IgD-negative memory B cell (primary cell): ENCODE results near the gene PEX7. TPM values are rescaled to one million over a fixed set of nuclear protein-coding genes. Genes with fewer than 3 reads are reported as not detected.
"Not testable (repeated sequence)": the region's sequence is repeated elsewhere in the genome, so short reads cannot be mapped to it uniquely, and the experiment has no call there.

ENCODE experiments used
- H3K27ac Mint-ChIP-seq, 3 donors: one replicate each; pipeline ENCODE4 v1.8.0; 2020 to 2022; ENCODE audit warnings: mild to moderate bottlenecking in 3 of 3, mixed read lengths in 3 of 3, moderate library complexity in 1 of 3
- H3K27me3 Mint-ChIP-seq: one replicate; pipeline ENCODE4 v1.8.0; 2021; ENCODE audit warnings: mixed read lengths
- H3K36me3 Mint-ChIP-seq: one replicate; pipeline ENCODE4 v1.8.0; 2020; ENCODE audit warnings: mild to moderate bottlenecking, mixed read lengths
- H3K4me1 Mint-ChIP-seq, 3 donors: one replicate each; pipeline ENCODE4 v1.8.0; 2020 to 2022; ENCODE audit warnings: mixed read lengths in 3 of 3, mild to moderate bottlenecking in 1 of 3
- H3K4me3 Mint-ChIP-seq, 4 donors: one replicate each; pipeline ENCODE4 v1.8.0; 2020 to 2022; ENCODE audit warnings: mild to moderate bottlenecking in 4 of 4, mixed read lengths in 4 of 4, moderate library complexity in 3 of 4
- H3K9me3 Mint-ChIP-seq, 3 donors: one replicate each; pipeline ENCODE4 v1.8.0; 2020 to 2021; ENCODE audit warnings: mixed read lengths in 3 of 3, mild to moderate bottlenecking in 1 of 3
- polyA plus RNA-seq: library from polyadenylated mRNA; unstranded; fragments of 300-500 nt; fragmentation: Illumina TruSeq; gene quantifications from one replicate; pipeline ENCODE4 v1.2.3, GENCODE V29; 2021

PEX7 gene
- polyA plus RNA-seq, 1 donor from 2014 or later, result 5.6 TPM

DNA sequence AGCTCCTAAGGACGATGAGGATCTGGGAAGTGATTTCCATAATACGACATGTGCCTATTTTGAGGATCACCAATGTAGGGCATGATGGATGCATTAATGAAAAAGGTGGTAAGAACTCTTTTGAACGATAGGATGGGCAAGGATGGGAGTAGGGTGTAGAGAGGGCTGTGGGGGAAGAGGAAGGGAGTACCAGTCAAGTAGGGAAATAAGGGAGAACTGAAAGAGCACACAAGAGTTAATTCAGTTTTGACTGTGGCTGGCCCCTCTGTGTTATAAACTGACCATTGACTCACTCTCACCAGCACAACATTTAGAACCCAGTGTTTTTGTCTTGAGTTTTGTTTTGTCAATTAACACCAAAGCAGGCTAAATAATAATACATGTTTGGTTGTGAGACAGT is 132.7 kb downstream of the PEX7 start:
- no peak overlapping the region for H3K4me3 Mint-ChIP-seq
- H3K36me3 Mint-ChIP-seq, result peaks cover 2% of the 10 kb centered on the region
- peaks cover 4 to 6% (median 5%) of the 10 kb centered on the region in 3 donors for H3K4me1 Mint-ChIP-seq
- no peak overlapping the region for H3K27ac Mint-ChIP-seq
- peaks cover 2% of the 10 kb centered on the region for H3K27me3 Mint-ChIP-seq
- no peaks in the 10 kb centered on the region for H3K9me3 Mint-ChIP-seq

- Mint-ChIP-seq H3K4me3 (no peak overlapping the region), H3K27me3 (peaks cover 4% of the 10 kb centered on the region), H3K9me3 (no peaks in the 10 kb centered on the region), H3K36me3 (peaks cover 2% of the 10 kb centered on the region), H3K4me1 (peaks cover 4 to 6% (median 5%) of the 10 kb centered on the region in 3 donors), H3K27ac (no peak overlapping the region)
Measured at GRCh38 chr6:136956590-136957544, 134.5 kb downstream of the PEX7 start.

GRCh38 chr6:136958168-136958567 is 135.8 kb downstream of the PEX7 start:
- H3K9me3 Mint-ChIP-seq, result no peaks in the 10 kb centered on the region
- H3K36me3 Mint-ChIP-seq, result peaks cover 2% of the 10 kb centered on the region
- H3K27ac Mint-ChIP-seq, result no peak overlapping the region
- no peak overlapping the region for H3K4me3 Mint-ChIP-seq
- peaks cover 4 to 6% (median 5%) of the 10 kb centered on the region in 3 donors for H3K4me1 Mint-ChIP-seq
- H3K27me3 Mint-ChIP-seq, result peaks cover 4% of the 10 kb centered on the region

- H3K36me3 Mint-ChIP-seq, result peaks cover 2% of the 10 kb centered on the region
- no peaks in the 10 kb centered on the region for H3K9me3 Mint-ChIP-seq
- H3K27me3 Mint-ChIP-seq, result peaks cover 4% of the 10 kb centered on the region
- no peak overlapping the region for H3K4me3 Mint-ChIP-seq
- H3K27ac Mint-ChIP-seq, result no peak overlapping the region
- peaks cover 4 to 6% (median 5%) of the 10 kb centered on the region in 3 donors for H3K4me1 Mint-ChIP-seq
Measured at GRCh38 chr6:136959471-136959891, 137.1 kb downstream of the PEX7 start.

DNA sequence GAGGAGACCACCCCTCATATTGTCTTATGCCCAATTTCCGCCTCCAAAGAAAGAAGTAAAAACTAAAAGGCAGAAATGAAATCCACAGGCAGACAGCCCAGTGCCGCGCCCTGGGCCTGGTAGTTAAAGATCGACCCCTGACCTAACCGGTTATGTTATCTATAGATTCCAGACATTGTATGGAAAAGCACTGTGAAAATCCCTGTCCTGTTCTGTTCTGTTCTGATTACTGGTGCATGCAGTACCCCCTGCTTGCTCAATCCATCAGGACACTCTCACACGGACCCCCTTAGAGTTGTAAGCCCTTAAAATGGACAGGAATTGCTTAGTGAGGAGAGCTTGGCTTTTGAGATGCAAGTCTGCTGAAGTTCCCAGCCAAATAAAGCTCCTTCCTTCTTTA is 137.5 kb downstream of the PEX7 start:
- H3K9me3 Mint-ChIP-seq, H3K4me3 Mint-ChIP-seq, H3K36me3 Mint-ChIP-seq, H3K27me3 Mint-ChIP-seq, H3K27ac Mint-ChIP-seq, H3K4me1 Mint-ChIP-seq: not testable (repeated sequence)

DNA sequence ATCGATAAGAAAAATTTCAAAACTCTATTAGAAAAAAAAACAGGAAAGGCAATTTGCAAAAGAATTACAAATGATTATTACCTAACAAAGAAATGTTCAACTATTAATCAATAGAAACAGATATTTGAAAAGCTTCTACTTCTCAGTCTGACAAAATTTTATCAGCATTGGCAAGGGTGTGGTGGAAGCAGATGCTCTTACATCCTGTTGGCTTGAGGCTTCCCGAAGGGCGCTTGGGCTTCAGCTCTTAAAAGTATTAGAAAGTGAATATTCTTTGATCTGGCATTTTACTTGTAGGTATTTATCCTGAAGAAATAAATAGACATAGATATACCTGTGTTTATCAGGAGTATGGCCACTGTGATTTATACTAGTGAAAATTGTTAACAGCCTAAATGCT is 138.4 kb downstream of the PEX7 start:
- no peak overlapping the region for H3K4me3 Mint-ChIP-seq
- no peak overlapping the region for H3K27ac Mint-ChIP-seq
- H3K9me3 Mint-ChIP-seq, result no peaks in the 10 kb centered on the region
- peaks cover 4 to 6% (median 5%) of the 10 kb centered on the region in 3 donors for H3K4me1 Mint-ChIP-seq
- peaks cover 2% of the 10 kb centered on the region for H3K36me3 Mint-ChIP-seq
- H3K27me3 Mint-ChIP-seq, result peaks cover 9% of the 10 kb centered on the region

GRCh38 chr6:136961848-136962247 is 139.5 kb downstream of the PEX7 start:
- Mint-ChIP-seq H3K9me3 (no peaks in the 10 kb centered on the region), H3K36me3 (peaks cover 2% of the 10 kb centered on the region), H3K4me3 (no peak overlapping the region), H3K27ac (no peak overlapping the region), H3K4me1 (peaks cover under 1 to 3% (median 2%) of the 10 kb centered on the region in 3 donors), H3K27me3 (peaks cover 10% of the 10 kb centered on the region)

- Mint-ChIP-seq H3K4me1 (no peaks in the 10 kb centered on the region), H3K27ac (peak overlapping the region in 1 of 3 donors; percentile 35), H3K36me3 (peaks cover 2% of the 10 kb centered on the region), H3K9me3 (no peaks in the 10 kb centered on the region), H3K4me3 (no peak overlapping the region), H3K27me3 (peaks cover 15% of the 10 kb centered on the region)
Measured at GRCh38 chr6:136962661-136963060, 140.3 kb downstream of the PEX7 start.

- H3K9me3 Mint-ChIP-seq, result no peaks in the 10 kb centered on the region
- peaks cover 2% of the 10 kb centered on the region for H3K36me3 Mint-ChIP-seq
- no peak overlapping the region for H3K27ac Mint-ChIP-seq
- H3K4me3 Mint-ChIP-seq, result no peak overlapping the region
- peaks cover under 1 to 2% (median 1%) of the 10 kb centered on the region in 3 donors for H3K4me1 Mint-ChIP-seq
- H3K27me3 Mint-ChIP-seq, result peaks cover 21% of the 10 kb centered on the region
Measured at GRCh38 chr6:136963259-136963658, 140.9 kb downstream of the PEX7 start.

Other genes starting within 250 kb of the PEX7 start
- 6.0 TPM for gene MAP3K5, start 30.1 kb upstream of the PEX7 start, polyA plus RNA-seq
- not detected for gene SLC35D3, start 99.7 kb downstream of the PEX7 start, polyA plus RNA-seq
- gene IL20RA, start 222.4 kb downstream of the PEX7 start, polyA plus RNA-seq, result not detected